ENCODE results near the gene ELP2.

The ELP2 gene

DNA sequence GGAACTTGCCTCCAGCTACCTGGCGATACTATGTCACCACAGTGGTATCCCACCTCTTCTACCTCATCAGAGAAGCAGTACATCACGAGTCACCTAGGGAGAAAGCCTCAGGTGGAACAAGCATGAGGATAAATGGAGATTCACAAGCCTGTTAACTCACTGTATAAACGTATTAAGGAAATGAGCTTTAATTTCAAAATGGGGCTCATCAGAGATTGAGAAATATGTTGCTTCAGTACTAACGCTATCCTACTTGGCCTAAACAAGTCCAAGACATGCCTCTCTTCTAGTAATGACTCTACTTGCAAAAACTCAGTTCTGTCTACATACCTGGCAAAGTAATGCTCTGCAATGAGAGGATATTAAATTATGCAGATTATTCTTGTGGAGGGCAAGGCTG lies 4.9 kb upstream of the ELP2 start:
- DNase-seq: no peak

- no peak for DNase-seq
Measured at GRCh38 chr18:36126668-36127067, 3.0 kb upstream of the ELP2 start.

GRCh38 chr18:36127836-36128529 lies 1.7 kb upstream of the ELP2 start:
- DNase-seq: no peak

GRCh38 chr18:36128530-36128870 lies 1.2 kb upstream of the ELP2 start:
- no peak for DNase-seq

- no peak for DNase-seq
Measured at GRCh38 chr18:36128907-36129299, 796 bp upstream of the ELP2 start.

GRCh38 chr18:36130039-36130831 lies 536 bp downstream of the ELP2 start:
- DNase-seq: no peak

DNA sequence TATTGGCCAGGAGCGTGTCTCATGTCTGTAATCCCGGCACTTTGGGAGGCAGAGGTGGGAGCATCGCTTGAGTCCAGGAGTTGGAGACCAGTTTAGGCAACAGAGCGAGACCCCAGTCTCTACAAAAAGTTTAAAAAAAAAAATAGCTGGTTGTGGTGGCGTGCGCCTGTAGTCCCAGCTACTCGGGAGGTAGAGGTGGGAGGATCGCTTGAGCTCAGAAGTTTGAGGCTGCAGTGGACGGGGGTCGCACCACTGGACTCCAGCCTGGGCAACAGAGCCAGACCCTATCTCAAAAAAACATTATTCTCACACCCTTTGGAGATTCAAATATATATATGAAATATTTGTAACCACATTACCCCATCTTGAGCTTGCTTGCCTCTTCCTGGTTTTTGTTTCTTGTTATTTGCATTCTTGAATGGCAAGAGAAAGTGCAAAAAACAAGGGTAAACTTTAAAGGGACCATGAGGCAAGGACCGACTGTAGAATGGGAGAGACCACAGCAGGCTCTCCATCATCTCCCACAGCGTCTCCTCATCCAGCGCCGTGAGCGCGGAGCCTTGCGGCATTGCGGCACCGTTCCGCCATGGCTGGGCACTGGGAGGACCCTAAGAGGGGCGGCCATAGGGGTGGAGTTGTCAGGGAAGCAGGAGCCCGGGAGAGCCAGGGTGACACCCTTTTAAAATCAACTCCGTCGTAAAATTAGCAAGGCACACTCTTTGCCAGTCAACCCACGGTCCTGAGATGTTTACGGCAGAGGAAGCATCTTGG lies 1.4 kb downstream of the ELP2 start:
- DNase-seq: no peak

GRCh38 chr18:36131692-36132483 lies 2.2 kb downstream of the ELP2 start:
- no peak for DNase-seq

GRCh38 chr18:36132756-36133155 lies 3.1 kb downstream of the ELP2 start:
- DNase-seq: no peak

- DNase-seq: no peak
Measured at GRCh38 chr18:36135264-36135663, 5.6 kb downstream of the ELP2 start.

DNA sequence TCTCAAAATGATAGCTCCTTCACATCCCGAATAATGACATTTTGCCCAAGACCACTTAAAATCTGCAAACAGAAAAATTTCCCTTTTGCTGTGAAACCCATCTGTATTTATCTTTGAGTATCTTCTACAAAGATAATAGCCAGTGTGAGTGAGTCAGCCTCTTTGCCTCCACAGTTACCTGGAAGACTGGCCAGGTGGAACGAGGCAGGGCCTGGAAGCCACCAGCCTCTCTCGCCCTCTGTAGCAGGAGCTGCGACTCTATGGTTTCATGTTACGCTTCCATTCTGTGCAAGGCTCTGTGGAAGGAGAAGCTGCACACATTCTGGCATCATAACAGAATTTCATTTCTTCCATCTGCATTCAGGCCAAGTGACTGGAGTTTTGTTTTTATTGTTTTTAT lies 9.5 kb downstream of the ELP2 start:
- DNase-seq: no peak

- no peak for DNase-seq
Measured at GRCh38 chr18:36141576-36141975, 11.9 kb downstream of the ELP2 start.

DNA sequence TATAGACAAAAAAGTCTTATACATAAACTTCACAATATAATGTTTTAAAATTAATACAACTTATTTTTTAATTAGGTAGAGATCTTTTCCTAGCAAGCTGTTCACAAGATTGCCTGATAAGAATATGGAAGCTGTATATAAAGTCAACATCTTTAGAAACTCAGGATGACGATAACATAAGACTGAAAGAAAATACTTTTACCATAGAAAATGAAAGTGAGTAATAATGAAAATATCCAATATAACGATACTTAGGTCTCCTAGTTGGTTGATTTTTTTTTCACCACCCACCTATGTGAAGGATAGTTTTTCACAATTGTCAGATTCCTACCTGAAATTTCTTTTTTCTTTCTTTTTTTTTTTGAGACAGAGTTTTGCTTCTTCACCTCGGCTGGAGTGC lies 13.1 kb downstream of the ELP2 start:
- no peak for DNase-seq

DNA sequence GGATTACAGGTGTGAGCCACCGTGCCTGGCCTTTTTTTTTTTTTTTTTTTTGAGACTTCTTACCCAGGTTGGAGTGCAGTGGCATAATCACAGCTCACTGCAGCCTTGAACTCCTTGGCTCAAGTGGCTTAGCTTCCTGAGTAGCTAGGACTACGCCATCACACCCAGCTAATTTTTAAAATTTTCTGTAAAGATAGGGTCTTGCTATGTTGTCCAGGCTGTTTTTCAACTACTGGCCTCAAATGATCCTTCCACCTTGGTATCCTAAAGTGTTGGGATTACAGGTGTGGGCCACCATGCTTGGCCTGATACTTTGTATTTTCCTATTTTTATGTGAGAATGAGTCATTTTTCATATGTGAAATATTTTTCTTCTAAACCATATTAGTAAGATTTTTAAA lies 13.7 kb downstream of the ELP2 start:
- DNase-seq: no peak

GRCh38 chr18:36149514-36150289 lies 20.0 kb downstream of the ELP2 start:
- DNase-seq: no peak

GRCh38 chr18:36152781-36153180 lies 23.1 kb downstream of the ELP2 start:
- no peak for DNase-seq

DNA sequence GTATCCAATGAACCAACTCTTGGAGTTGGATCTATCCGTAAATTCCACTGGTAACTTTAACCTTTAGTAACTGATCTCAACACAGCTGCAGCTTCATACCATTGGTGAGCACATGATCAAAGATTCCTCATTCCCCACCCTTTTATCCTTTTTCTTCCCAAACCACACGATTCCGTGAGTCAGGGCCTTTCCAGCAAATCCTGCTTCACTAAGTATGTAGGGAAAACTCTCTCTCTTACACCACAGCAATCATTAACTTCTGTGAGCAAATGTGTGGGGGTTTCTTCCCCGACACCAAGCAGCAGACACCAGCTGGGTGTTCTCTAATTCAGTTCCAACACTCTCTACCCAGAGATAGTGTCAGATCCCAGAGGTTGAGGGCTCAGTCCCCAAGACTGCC lies 23.5 kb downstream of the ELP2 start:
- DNase-seq: no peak

DNA sequence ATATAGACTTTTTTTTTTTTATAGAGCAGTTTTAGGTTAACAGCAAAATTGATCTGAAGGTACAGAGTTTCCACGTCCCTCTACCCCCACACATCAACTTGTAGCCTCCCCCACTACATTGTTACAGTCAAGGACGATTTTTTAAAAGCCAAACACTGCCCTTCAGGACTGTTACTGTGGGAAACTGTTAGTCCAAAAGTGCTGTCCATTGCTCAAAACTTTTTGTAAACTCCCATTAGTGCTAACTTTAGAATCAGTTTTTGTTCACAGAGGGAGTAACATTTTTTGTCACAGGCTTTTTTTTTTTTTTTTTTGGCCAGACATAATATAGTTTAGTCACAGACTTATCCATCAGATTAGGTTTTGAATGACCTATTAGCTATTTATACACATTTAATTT lies 24.1 kb downstream of the ELP2 start:
- no peak for DNase-seq

- no peak for DNase-seq
Measured at GRCh38 chr18:36155851-36156757, 26.4 kb downstream of the ELP2 start.

DNA sequence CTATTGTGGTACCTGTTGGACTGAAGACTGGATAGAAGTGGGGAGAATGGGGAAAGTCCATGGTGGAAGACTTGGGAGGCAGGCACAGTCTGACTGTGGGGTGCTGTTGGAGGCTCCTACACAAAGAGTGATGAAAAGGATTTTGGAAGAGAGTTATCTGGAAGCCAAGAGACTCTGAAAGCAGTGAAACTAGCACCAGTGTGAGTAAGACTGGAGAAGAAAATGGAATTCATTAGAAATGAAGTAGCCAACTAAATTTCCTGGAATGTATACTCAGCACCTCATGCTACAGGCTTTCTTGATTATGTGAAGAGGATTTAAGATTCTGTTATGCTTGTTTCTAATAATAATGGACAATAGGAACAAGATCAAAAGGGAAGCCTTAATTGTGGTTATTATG lies 27.7 kb downstream of the ELP2 start:
- DNase-seq: no peak

GRCh38 chr18:36158266-36158867 lies 28.7 kb downstream of the ELP2 start:
- no peak for DNase-seq
